Measurements from ENCODE around the gene TSHZ2. TPM values are rescaled to one million over a fixed set of nuclear protein-coding genes. Genes with fewer than 3 reads are reported as not detected.

The TSHZ2 gene
- total and polyA plus RNA-seq, 2 of the 4 experiments (the other 2 are of a cell fraction), result under 0.01 to 0.02 TPM

DNA sequence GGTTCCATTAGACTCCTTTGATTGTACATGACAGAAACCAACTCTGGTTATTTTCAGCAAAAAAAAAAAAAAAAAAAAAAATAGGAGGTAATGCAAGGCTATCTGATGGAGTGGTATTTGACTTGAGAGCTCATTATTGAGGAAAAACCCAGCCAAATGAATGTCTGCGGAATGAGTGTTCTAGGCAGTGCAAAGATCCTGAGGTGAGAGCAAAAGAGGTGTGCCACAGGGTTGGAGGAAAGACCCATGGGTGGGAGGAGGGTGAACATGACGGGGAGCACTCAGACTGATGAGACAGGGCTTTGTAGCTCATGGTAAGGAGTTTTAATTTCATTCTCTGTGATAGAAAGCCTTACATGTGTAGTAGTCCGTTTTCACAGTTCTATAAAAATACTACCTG is 188.9 kb downstream of the TSHZ2 start:
- Histone ChIP-seq H3K4me1 (ENCODE audit: control insufficient read depth, insufficient read depth, low read length) (no peaks in the 10 kb centered on the region), H4K5ac (ENCODE audit: low read depth, low read length) (no peak overlapping the region), H3K27ac (ENCODE audit: insufficient read depth, low read length) (no peak overlapping the region), H3K36me3 (ENCODE audit: control insufficient read depth, insufficient read depth, low read length) (no peaks in the 10 kb centered on the region), H3K79me1 (ENCODE audit: low read depth in 1 of 2, low read length in 2 of 2) (no peaks in the 10 kb centered on the region), H2AK5ac (ENCODE audit: low read depth, low read length) (no peak overlapping the region), H2AFZ (replicated peaks; ENCODE audit: low read length, poor library complexity) (no peak overlapping the region), H3K23ac (ENCODE audit: low read depth, low read length) (no peak overlapping the region), H3K14ac (replicated peaks; ENCODE audit: low read depth, low read length) (no peak overlapping the region), H3K4me2 (ENCODE audit: low read depth, low read length) (no peak overlapping the region), H2AK9ac (replicated peaks; ENCODE audit: low read depth, low read length, poor library complexity) (no peak overlapping the region), H3K4ac (ENCODE audit: low read depth, low read length) (no peak overlapping the region), H4K8ac (ENCODE audit: low read depth in 2 of 2, low read length in 2 of 2) (no peak overlapping the region), H2BK5ac (ENCODE audit: low read depth, low read length, poor library complexity, severe bottlenecking) (no peak overlapping the region), H3K56ac (ENCODE audit: extremely low read depth, insufficient read depth, low read length) (no peak overlapping the region), H3K27me3 (ENCODE audit: control insufficient read depth, insufficient read depth, low read length) (no peaks in the 10 kb centered on the region), H3K9ac (ENCODE audit: low read depth, low read length) (no peak overlapping the region), H2BK120ac (ENCODE audit: low read depth, low read length) (no peak overlapping the region), H3K9me3 (ENCODE audit: control insufficient read depth, insufficient read depth, low read length) (no peaks in the 10 kb centered on the region), H2BK20ac (ENCODE audit: low read depth, low read length) (no peak overlapping the region), H2BK15ac (ENCODE audit: low read depth, low read length) (no peak overlapping the region), H4K91ac (ENCODE audit: insufficient read depth, low read depth, low read length) (no peak overlapping the region), H3K4me3 (ENCODE audit: insufficient read depth, low read depth, low read length) (no peak overlapping the region), H3K18ac (ENCODE audit: low read depth, low read length) (no peak overlapping the region), H4K20me1 (ENCODE audit: insufficient read depth, low read length) (no peaks in the 10 kb centered on the region), H3K9me1 (ENCODE audit: insufficient read depth, low read length) (no peaks in the 10 kb centered on the region)
- BruUV-seq (replicated peaks), result no TSS peak
- intact Hi-C loops (cut with micrococcal nuclease) (no loop called here), dilution Hi-C loops (cut with HindIII; ENCODE audit: low sequenced_read_pairs, unreplicated experiment) (no loop called here), in situ Hi-C loops (cut with MboI; ENCODE audit: low sequenced_read_pairs) (loop anchor here (25.0 kb wide), 1 partner anchor 776 kb away; no protein-coding TSS in a partner anchor)
- CTCF ChIA-PET, result no interaction called here
- POLR2A ChIA-PET (ENCODE audit: unreplicated experiment), result interaction anchor here (0.6 kb wide), 1 partner anchor 880 kb away, joined by 3 read pairs; no protein-coding TSS in a partner anchor
- ATAC-seq (ENCODE audit: low read depth) (no peak), DNase-seq (no peak)
- TF ChIP-seq, protein P1, sequence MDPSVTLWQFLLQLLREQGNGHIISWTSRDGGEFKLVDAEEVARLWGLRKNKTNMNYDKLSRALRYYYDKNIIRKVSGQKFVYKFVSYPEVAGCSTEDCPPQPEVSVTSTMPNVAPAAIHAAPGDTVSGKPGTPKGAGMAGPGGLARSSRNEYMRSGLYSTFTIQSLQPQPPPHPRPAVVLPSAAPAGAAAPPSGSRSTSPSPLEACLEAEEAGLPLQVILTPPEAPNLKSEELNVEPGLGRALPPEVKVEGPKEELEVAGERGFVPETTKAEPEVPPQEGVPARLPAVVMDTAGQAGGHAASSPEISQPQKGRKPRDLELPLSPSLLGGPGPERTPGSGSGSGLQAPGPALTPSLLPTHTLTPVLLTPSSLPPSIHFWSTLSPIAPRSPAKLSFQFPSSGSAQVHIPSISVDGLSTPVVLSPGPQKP (IDR thresholded peaks at IDR 0.05; ENCODE audit: borderline replicate concordance, low read depth, low read length), result no peak
- TF ChIP-seq RAD21 (IDR thresholded peaks at IDR 0.05; ENCODE audit: low read length), result no peak
- TF ChIP-seq, protein P2, sequence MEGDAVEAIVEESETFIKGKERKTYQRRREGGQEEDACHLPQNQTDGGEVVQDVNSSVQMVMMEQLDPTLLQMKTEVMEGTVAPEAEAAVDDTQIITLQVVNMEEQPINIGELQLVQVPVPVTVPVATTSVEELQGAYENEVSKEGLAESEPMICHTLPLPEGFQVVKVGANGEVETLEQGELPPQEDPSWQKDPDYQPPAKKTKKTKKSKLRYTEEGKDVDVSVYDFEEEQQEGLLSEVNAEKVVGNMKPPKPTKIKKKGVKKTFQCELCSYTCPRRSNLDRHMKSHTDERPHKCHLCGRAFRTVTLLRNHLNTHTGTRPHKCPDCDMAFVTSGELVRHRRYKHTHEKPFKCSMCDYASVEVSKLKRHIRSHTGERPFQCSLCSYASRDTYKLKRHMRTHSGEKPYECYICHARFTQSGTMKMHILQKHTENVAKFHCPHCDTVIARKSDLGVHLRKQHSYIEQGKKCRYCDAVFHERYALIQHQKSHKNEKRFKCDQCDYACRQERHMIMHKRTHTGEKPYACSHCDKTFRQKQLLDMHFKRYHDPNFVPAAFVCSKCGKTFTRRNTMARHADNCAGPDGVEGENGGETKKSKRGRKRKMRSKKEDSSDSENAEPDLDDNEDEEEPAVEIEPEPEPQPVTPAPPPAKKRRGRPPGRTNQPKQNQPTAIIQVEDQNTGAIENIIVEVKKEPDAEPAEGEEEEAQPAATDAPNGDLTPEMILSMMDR (conservative IDR thresholded peaks at IDR 0.05; ENCODE audit: low read depth, low read length), result no peak
- no peak for TF ChIP-seq MAFK (IDR thresholded peaks at IDR 0.05; ENCODE audit: low read depth, low read length)
- TF ChIP-seq MXI1 (IDR thresholded peaks at IDR 0.05; ENCODE audit: borderline replicate concordance, low read depth, low read length), result no peak
- no peak for TF ChIP-seq SMC3 (IDR thresholded peaks at IDR 0.05; ENCODE audit: low read depth, low read length)
- TF ChIP-seq, protein P3, sequence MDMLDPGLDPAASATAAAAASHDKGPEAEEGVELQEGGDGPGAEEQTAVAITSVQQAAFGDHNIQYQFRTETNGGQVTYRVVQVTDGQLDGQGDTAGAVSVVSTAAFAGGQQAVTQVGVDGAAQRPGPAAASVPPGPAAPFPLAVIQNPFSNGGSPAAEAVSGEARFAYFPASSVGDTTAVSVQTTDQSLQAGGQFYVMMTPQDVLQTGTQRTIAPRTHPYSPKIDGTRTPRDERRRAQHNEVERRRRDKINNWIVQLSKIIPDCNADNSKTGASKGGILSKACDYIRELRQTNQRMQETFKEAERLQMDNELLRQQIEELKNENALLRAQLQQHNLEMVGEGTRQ (IDR thresholded peaks at IDR 0.05; ENCODE audit: low read depth, low read length), result no peak
- no peak for TF ChIP-seq FOS (IDR thresholded peaks at IDR 0.05; ENCODE audit: low read depth, low read length)
- TF ChIP-seq NFE2L2 (IDR thresholded peaks at IDR 0.05; ENCODE audit: low read depth, low read length), result no peak
- no peak for TF ChIP-seq RFX5 (IDR thresholded peaks at IDR 0.05; ENCODE audit: low read depth, low read length)
- no peak for TF ChIP-seq CEBPB (IDR thresholded peaks at IDR 0.05; ENCODE audit: low read depth, low read length)
- TF ChIP-seq POLR2A (IDR thresholded peaks at IDR 0.05; ENCODE audit: low read depth, low read length), result no peak
- TF ChIP-seq RCOR1 (IDR thresholded peaks at IDR 0.05; ENCODE audit: insufficient replicate concordance, low read length), result no peak
- TF ChIP-seq CHD1 (IDR thresholded peaks at IDR 0.05; ENCODE audit: low read depth, low read length), result no peak
- no peak for TF ChIP-seq BHLHE40 (IDR thresholded peaks at IDR 0.05; ENCODE audit: low read depth, low read length)
- TF ChIP-seq MAZ (IDR thresholded peaks at IDR 0.05; ENCODE audit: borderline replicate concordance, low read depth, low read length), result no peak
- 91% methylated on average over 1 of the region's 3 CpGs; no CpG with 5 or more reads in 1 of the 2 experiments for WGBS, 2 experiments (ENCODE audit: extremely low coverage in 2 of 2, insufficient read length in 1 of 2)

All from IMR-90 (cell line).